CD14-positive monocyte (primary cell): Measurements from ENCODE around the gene SMG7. TPM values are rescaled to one million over a fixed set of nuclear protein-coding genes. Genes with fewer than 3 reads are reported as not detected.

Experiments used
- DNase-seq, 3 donors: peaks; one replicate each; pipeline ENCODE4 v3.0.0-alpha.2; 2011 to 2022
- H2AFZ ChIP-seq: 2 replicates; pipeline ENCODE4 v1.6.0; 2012; ENCODE audit warnings: mild to moderate bottlenecking, low read depth, low read length, inconsistent platforms; ENCODE audit not compliant: insufficient read depth, poor library complexity, severe bottlenecking
- H3K27ac ChIP-seq, 2 donors: 1 replicate in 1 of 2; 2 replicates in 1 of 2; pipeline ENCODE4 v1.5.1; 2012 to 2013; ENCODE audit warnings: low read length in 2 of 2, control low read depth in 1 of 2, inconsistent platforms in 1 of 2, low read depth in 1 of 2, mild to moderate bottlenecking in 1 of 2
- H3K27me3 ChIP-seq, 2 donors: one replicate each; pipeline versions ENCODE4 v1.6.0 to v1.6.1; 2011 to 2013; ENCODE audit warnings: low read length in 2 of 2; ENCODE audit not compliant: control insufficient read depth in 2 of 2, insufficient read depth in 2 of 2
- H3K36me3 ChIP-seq, 2 donors: replicated peaks in 1 of 2; 1 replicate in 1 of 2; 2 replicates in 1 of 2; pipeline versions ENCODE4 v1.5.1 to v1.6.1; 2012 to 2013; ENCODE audit warnings: low read length in 2 of 2, control low read depth in 1 of 2, inconsistent platforms in 1 of 2, mild to moderate bottlenecking in 1 of 2; ENCODE audit not compliant: insufficient read depth in 2 of 2, control insufficient read depth in 1 of 2
- H3K4me1 ChIP-seq, 2 donors: 1 replicate in 1 of 2; 2 replicates in 1 of 2; pipeline versions ENCODE4 v1.5.1 to v1.6.1; 2012 to 2013; ENCODE audit warnings: low read length in 2 of 2, control low read depth in 1 of 2, inconsistent platforms in 1 of 2, mild to moderate bottlenecking in 1 of 2, moderate library complexity in 1 of 2; ENCODE audit not compliant: insufficient read depth in 2 of 2, control insufficient read depth in 1 of 2
- H3K4me2 ChIP-seq: replicated peaks from 2 replicates; pipeline ENCODE3; 2012; ENCODE audit warnings: low read length, moderate library complexity, mild to moderate bottlenecking; ENCODE audit not compliant: poor library complexity, severe bottlenecking; ENCODE audit errors: extremely low read depth
- H3K4me3 ChIP-seq, 3 experiments: fragments of 200-600 bp in 1 of 3; sonication (generic) in 1 of 3; replicated peaks in 1 of 3; 1 replicate in 2 of 3; 2 replicates in 1 of 3; pipeline ENCODE4 v1.5.1; 2011 to 2013; ENCODE audit warnings: low read length in 3 of 3, mild to moderate bottlenecking in 3 of 3, control low read depth in 2 of 3, low read depth in 2 of 3, inconsistent platforms in 1 of 3, moderate library complexity in 1 of 3
- H3K79me2 ChIP-seq: 2 replicates; pipeline ENCODE4 v1.6.0; 2012; ENCODE audit warnings: mild to moderate bottlenecking, control low read depth, inconsistent platforms, low read length, moderate library complexity; ENCODE audit not compliant: insufficient read depth
- H3K9ac ChIP-seq: 2 replicates; pipeline ENCODE4 v1.6.0; 2017; ENCODE audit warnings: low read length, mild to moderate bottlenecking; ENCODE audit not compliant: insufficient read depth, poor library complexity, severe bottlenecking
- H3K9me3 ChIP-seq, 2 donors: replicated peaks in 1 of 2; 1 replicate in 1 of 2; 2 replicates in 1 of 2; pipeline versions ENCODE4 v1.5.1 to v1.6.1; 2012 to 2013; ENCODE audit warnings: low read length in 2 of 2, control low read depth in 1 of 2; ENCODE audit not compliant: control insufficient read depth in 1 of 2, insufficient read depth in 1 of 2
- H4K20me1 ChIP-seq: 2 replicates; pipeline ENCODE4 v1.6.0; 2012; ENCODE audit warnings: mild to moderate bottlenecking, low read length, control low read depth, moderate library complexity; ENCODE audit not compliant: insufficient read depth
- H3K27ac Mint-ChIP-seq, 7 donors: one replicate each; pipeline ENCODE4 v1.8.0; 2020; ENCODE audit warnings: mild to moderate bottlenecking in 7 of 7, mixed read lengths in 7 of 7, moderate library complexity in 6 of 7, inconsistent platforms in 2 of 7
- H3K27me3 Mint-ChIP-seq, 3 donors: one replicate each; pipeline ENCODE4 v1.8.0; 2021 to 2022; ENCODE audit warnings: low read depth in 3 of 3, mild to moderate bottlenecking in 3 of 3, mixed read lengths in 3 of 3, moderate library complexity in 3 of 3, inconsistent platforms in 1 of 3
- H3K36me3 Mint-ChIP-seq, 2 donors: one replicate each; pipeline ENCODE4 v1.8.0; 2020; ENCODE audit warnings: mixed read lengths in 2 of 2, inconsistent platforms in 1 of 2, mild to moderate bottlenecking in 1 of 2
- H3K4me1 Mint-ChIP-seq: one replicate; pipeline ENCODE4 v1.8.0; 2020; ENCODE audit warnings: mild to moderate bottlenecking, mixed read lengths
- H3K4me3 Mint-ChIP-seq, 2 donors: one replicate each; pipeline ENCODE4 v1.8.0; 2020; ENCODE audit warnings: mild to moderate bottlenecking in 2 of 2, mixed read lengths in 2 of 2, moderate library complexity in 1 of 2
- H3K9me3 Mint-ChIP-seq, 7 donors: one replicate each; pipeline ENCODE4 v1.8.0; 2020 to 2022; ENCODE audit warnings: mixed read lengths in 7 of 7, mild to moderate bottlenecking in 6 of 7, moderate library complexity in 6 of 7, inconsistent platforms in 2 of 7
- WGBS: methylation state at CpG from one replicate; pipeline ENCODE4 v1.1.5; 2013; ENCODE audit warnings: missing lambda C conversion rate; ENCODE audit not compliant: insufficient coverage; 5-methylcytosine and 5-hydroxymethylcytosine counted together
- intact Hi-C, 2 donors: fragments of 100-400 bp; cut with micrococcal nuclease; formaldehyde crosslinking; loops; one replicate each; pipeline versions ENCODE4 v1.15.0 to v1.15.1; 2023
- polyA plus RNA-seq, 3 donors: library from polyadenylated mRNA; depleted of rRNA in 1 of 3; unstranded in 2 of 3; stranded (reverse) in 1 of 3; fragments of 300-500 nt in 2 of 3; fragments of >200 nt in 1 of 3; fragmentation: Illumina TruSeq in 2 of 3; gene quantifications; 1 replicate in 2 of 3; 2 replicates in 1 of 3; pipeline ENCODE4 v1.2.3, GENCODE V29; 2012 to 2021
- TF ChIP-seq, protein P1 (sequence below): fragments of 200-600 bp; IDR thresholded peaks from one replicate; pipeline ENCODE4 v1.8.0; 2022; ENCODE audit warnings: antibody characterized with exemption, mild to moderate bottlenecking

The SMG7 gene
- polyA plus RNA-seq, 3 donors: 11.5 to 31.3 (median 19.4) TPM

GRCh38 chr1:183551924-183552323 is 79.6 kb downstream of the SMG7 start:
- no peaks in the 10 kb centered on the region for H3K9me3 Mint-ChIP-seq
- intact Hi-C loops: loop anchor here in 1 of 2 donors (10.0 kb wide), 1 partner anchor 697 kb away; no protein-coding TSS in a partner anchor
- Histone ChIP-seq H3K79me2 (no peaks in the 10 kb centered on the region), H3K36me3 (peaks cover 80 to 100% of the 10 kb centered on the region in 2 donors), H3K4me3 (no peak overlapping the region), H3K27me3 (no peaks in the 10 kb centered on the region), H3K4me2 (no peak overlapping the region), H3K27ac (peak overlapping the region; percentile 7 to 66), H4K20me1 (peaks cover 88% of the 10 kb centered on the region), H3K9me3 (no peaks in the 10 kb centered on the region), H3K4me1 (no peaks in the 10 kb centered on the region), H2AFZ (no peak overlapping the region), H3K9ac (no peak overlapping the region)
- H3K27ac Mint-ChIP-seq: peak overlapping the region in 6 of 7 donors; percentile 41 to 83 (median 68)
- no peaks in the 10 kb centered on the region for H3K27me3 Mint-ChIP-seq
- 87% methylated on average over 3 of the region's 9 CpGs for WGBS
- TF ChIP-seq, protein P1, sequence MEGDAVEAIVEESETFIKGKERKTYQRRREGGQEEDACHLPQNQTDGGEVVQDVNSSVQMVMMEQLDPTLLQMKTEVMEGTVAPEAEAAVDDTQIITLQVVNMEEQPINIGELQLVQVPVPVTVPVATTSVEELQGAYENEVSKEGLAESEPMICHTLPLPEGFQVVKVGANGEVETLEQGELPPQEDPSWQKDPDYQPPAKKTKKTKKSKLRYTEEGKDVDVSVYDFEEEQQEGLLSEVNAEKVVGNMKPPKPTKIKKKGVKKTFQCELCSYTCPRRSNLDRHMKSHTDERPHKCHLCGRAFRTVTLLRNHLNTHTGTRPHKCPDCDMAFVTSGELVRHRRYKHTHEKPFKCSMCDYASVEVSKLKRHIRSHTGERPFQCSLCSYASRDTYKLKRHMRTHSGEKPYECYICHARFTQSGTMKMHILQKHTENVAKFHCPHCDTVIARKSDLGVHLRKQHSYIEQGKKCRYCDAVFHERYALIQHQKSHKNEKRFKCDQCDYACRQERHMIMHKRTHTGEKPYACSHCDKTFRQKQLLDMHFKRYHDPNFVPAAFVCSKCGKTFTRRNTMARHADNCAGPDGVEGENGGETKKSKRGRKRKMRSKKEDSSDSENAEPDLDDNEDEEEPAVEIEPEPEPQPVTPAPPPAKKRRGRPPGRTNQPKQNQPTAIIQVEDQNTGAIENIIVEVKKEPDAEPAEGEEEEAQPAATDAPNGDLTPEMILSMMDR: no peak
- H3K4me1 Mint-ChIP-seq: peaks cover 6% of the 10 kb centered on the region
- no peak for DNase-seq
- no peak overlapping the region for H3K4me3 Mint-ChIP-seq
- peaks cover 80 to 89% of the 10 kb centered on the region in 2 donors for H3K36me3 Mint-ChIP-seq

GRCh38 chr1:183552441-183552840 is 80.1 kb downstream of the SMG7 start:
- 100% methylated on average over 3 of the region's 7 CpGs for WGBS
- Mint-ChIP-seq H3K27me3 (no peaks in the 10 kb centered on the region), H3K27ac (peak overlapping the region; percentile 41 to 85 (median 66)), H3K36me3 (peaks cover 80 to 89% of the 10 kb centered on the region in 2 donors), H3K9me3 (no peaks in the 10 kb centered on the region), H3K4me3 (no peak overlapping the region), H3K4me1 (peaks cover 6% of the 10 kb centered on the region)
- H3K9me3 ChIP-seq: no peaks in the 10 kb centered on the region
- no peak for DNase-seq
- H4K20me1 ChIP-seq: peaks cover 93% of the 10 kb centered on the region
- peaks cover 80 to 100% of the 10 kb centered on the region in 2 donors for H3K36me3 ChIP-seq
- H3K4me2 ChIP-seq: no peak overlapping the region
- TF ChIP-seq, protein P1: no peak
- H3K9ac ChIP-seq: no peak overlapping the region
- peak overlapping the region; percentile 4 to 66 for H3K27ac ChIP-seq
- H3K4me1 ChIP-seq: no peaks in the 10 kb centered on the region
- intact Hi-C loops: loop anchor here in 1 of 2 donors (10.0 kb wide), 1 partner anchor 698 kb away; no protein-coding TSS in a partner anchor
- H3K79me2 ChIP-seq: peaks cover 4% of the 10 kb centered on the region
- no peaks in the 10 kb centered on the region for H3K27me3 ChIP-seq
- no peak overlapping the region for H3K4me3 ChIP-seq
- no peak overlapping the region for H2AFZ ChIP-seq
